Measurements from ENCODE around the gene HS3ST5. TPM values are rescaled to one million over a fixed set of nuclear protein-coding genes. Genes with fewer than 3 reads are reported as not detected.

The HS3ST5 gene
- polyA plus RNA-seq, 3 donors = not detected

GRCh38 chr6:114339706-114340105 lies 3.1 kb downstream of the HS3ST5 start:
- intact Hi-C loops (cut with micrococcal nuclease) = no loop called here
- H3K27ac Mint-ChIP-seq = no peak overlapping the region
- peaks cover 1% of the 10 kb centered on the region for H3K4me1 Mint-ChIP-seq
- H3K4me2 ChIP-seq (replicated peaks; ENCODE audit: extremely low read depth, low read length, poor library complexity, severe bottlenecking) = no peak overlapping the region
- no peak overlapping the region for H3K4me3 Mint-ChIP-seq
- no peaks in the 10 kb centered on the region for H4K20me1 ChIP-seq (ENCODE audit: insufficient read depth, low read length)
- H3K36me3 ChIP-seq (replicated peaks in 1 of 2; ENCODE audit: control insufficient read depth in 1 of 2, insufficient read depth in 2 of 2, low read length in 2 of 2) = no peaks in the 10 kb centered on the region
- peaks cover 16 to 45% of the 10 kb centered on the region in 2 donors for H3K27me3 ChIP-seq (ENCODE audit: control insufficient read depth in 2 of 2, insufficient read depth in 2 of 2, low read length in 2 of 2)
- H3K9me3 Mint-ChIP-seq = peaks cover 0 to 6% (median 0%) of the 10 kb centered on the region in 7 donors
- H3K36me3 Mint-ChIP-seq = no peaks in the 10 kb centered on the region
- no peaks in the 10 kb centered on the region for H3K4me1 ChIP-seq (ENCODE audit: control insufficient read depth in 1 of 2, insufficient read depth in 2 of 2, low read length in 2 of 2)
- TF ChIP-seq CTCF (IDR thresholded peaks at IDR 0.05) = no peak
- H3K4me3 ChIP-seq (replicated peaks in 1 of 3; ENCODE audit: low read depth in 2 of 3, low read length in 3 of 3) = no peak overlapping the region
- peaks cover 32 to 50% (median 33%) of the 10 kb centered on the region in 3 donors for H3K27me3 Mint-ChIP-seq (ENCODE audit: low read depth in 3 of 3)
- no peaks in the 10 kb centered on the region for H3K79me2 ChIP-seq (ENCODE audit: insufficient read depth, low read length)
- peaks cover 0 to 8% of the 10 kb centered on the region in 2 donors for H3K9me3 ChIP-seq (replicated peaks in 1 of 2; ENCODE audit: control insufficient read depth in 1 of 2, insufficient read depth in 1 of 2, low read length in 2 of 2)
- H2AFZ ChIP-seq (ENCODE audit: insufficient read depth, low read depth, low read length, poor library complexity, severe bottlenecking) = no peak overlapping the region
- H3K9ac ChIP-seq (ENCODE audit: insufficient read depth, low read length, poor library complexity, severe bottlenecking) = no peak overlapping the region
- no peak for DNase-seq
- WGBS (ENCODE audit: insufficient coverage) = no CpG with 5 or more reads among the region's 1 CpG
- no peak overlapping the region for H3K27ac ChIP-seq (ENCODE audit: low read depth in 1 of 2, low read length in 2 of 2)

GRCh38 chr6:114334237-114334636 lies 8.6 kb downstream of the HS3ST5 start:
- Mint-ChIP-seq H3K27ac (no peak overlapping the region), H3K9me3 (no peaks in the 10 kb centered on the region), H3K36me3 (no peaks in the 10 kb centered on the region), H3K4me3 (no peak overlapping the region), H3K4me1 (no peaks in the 10 kb centered on the region), H3K27me3 (ENCODE audit: low read depth in 3 of 3) (peaks cover 0 to 4% (median 3%) of the 10 kb centered on the region in 3 donors)
- Histone ChIP-seq H3K9ac (ENCODE audit: insufficient read depth, low read length, poor library complexity, severe bottlenecking) (no peak overlapping the region), H3K79me2 (ENCODE audit: insufficient read depth, low read length) (no peaks in the 10 kb centered on the region), H4K20me1 (ENCODE audit: insufficient read depth, low read length) (no peaks in the 10 kb centered on the region), H3K4me2 (replicated peaks; ENCODE audit: extremely low read depth, low read length, poor library complexity, severe bottlenecking) (no peak overlapping the region), H3K4me1 (ENCODE audit: control insufficient read depth in 1 of 2, insufficient read depth in 2 of 2, low read length in 2 of 2) (no peaks in the 10 kb centered on the region), H3K27me3 (ENCODE audit: control insufficient read depth in 2 of 2, insufficient read depth in 2 of 2, low read length in 2 of 2) (no peaks in the 10 kb centered on the region), H3K27ac (ENCODE audit: low read depth in 1 of 2, low read length in 2 of 2) (no peak overlapping the region), H2AFZ (ENCODE audit: insufficient read depth, low read depth, low read length, poor library complexity, severe bottlenecking) (no peak overlapping the region), H3K9me3 (replicated peaks in 1 of 2; ENCODE audit: control insufficient read depth in 1 of 2, insufficient read depth in 1 of 2, low read length in 2 of 2) (no peaks in the 10 kb centered on the region), H3K36me3 (replicated peaks in 1 of 2; ENCODE audit: control insufficient read depth in 1 of 2, insufficient read depth in 2 of 2, low read length in 2 of 2) (no peaks in the 10 kb centered on the region), H3K4me3 (replicated peaks in 1 of 3; ENCODE audit: low read depth in 2 of 3, low read length in 3 of 3) (no peak overlapping the region)
- no peak for DNase-seq
- WGBS (ENCODE audit: insufficient coverage) = 63% methylated on average over 1 of the region's 4 CpGs
- TF ChIP-seq CTCF (IDR thresholded peaks at IDR 0.05) = no peak
- intact Hi-C loops (cut with micrococcal nuclease) = no loop called here
